GM13977 (cell line): Measurements from ENCODE around the gene PPP1R11.
"Not testable (repeated sequence)": the region's sequence is repeated elsewhere in the genome, so short reads cannot be mapped to it uniquely, and the experiment has no call there.

Source experiments
- DNase-seq: peaks from one replicate; pipeline ENCODE4 v3.0.0; 2012; ENCODE audit warnings: low spot score
- in situ Hi-C: fragments of 300-500 bp; cut with MboI; formaldehyde crosslinking; loops from one replicate; pipeline ENCODE4 v1.12.0; 2022; ENCODE audit warnings: low sequenced_read_pairs, low pct_unique_long_range_greater_than_20kb, mixed read lengths, inconsistent platforms; ENCODE audit not compliant: unreplicated experiment
- TF ChIP-seq, protein P1 (sequence below): IDR thresholded peaks from 2 replicates; pipeline ENCODE4 v1.5.1; 2012; ENCODE audit warnings: mild to moderate bottlenecking, control low read depth; ENCODE audit not compliant: insufficient read depth; ENCODE audit errors: extremely low read depth, missing control alignments

Gene PPP1R11, protein sequence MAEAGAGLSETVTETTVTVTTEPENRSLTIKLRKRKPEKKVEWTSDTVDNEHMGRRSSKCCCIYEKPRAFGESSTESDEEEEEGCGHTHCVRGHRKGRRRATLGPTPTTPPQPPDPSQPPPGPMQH

DNA sequence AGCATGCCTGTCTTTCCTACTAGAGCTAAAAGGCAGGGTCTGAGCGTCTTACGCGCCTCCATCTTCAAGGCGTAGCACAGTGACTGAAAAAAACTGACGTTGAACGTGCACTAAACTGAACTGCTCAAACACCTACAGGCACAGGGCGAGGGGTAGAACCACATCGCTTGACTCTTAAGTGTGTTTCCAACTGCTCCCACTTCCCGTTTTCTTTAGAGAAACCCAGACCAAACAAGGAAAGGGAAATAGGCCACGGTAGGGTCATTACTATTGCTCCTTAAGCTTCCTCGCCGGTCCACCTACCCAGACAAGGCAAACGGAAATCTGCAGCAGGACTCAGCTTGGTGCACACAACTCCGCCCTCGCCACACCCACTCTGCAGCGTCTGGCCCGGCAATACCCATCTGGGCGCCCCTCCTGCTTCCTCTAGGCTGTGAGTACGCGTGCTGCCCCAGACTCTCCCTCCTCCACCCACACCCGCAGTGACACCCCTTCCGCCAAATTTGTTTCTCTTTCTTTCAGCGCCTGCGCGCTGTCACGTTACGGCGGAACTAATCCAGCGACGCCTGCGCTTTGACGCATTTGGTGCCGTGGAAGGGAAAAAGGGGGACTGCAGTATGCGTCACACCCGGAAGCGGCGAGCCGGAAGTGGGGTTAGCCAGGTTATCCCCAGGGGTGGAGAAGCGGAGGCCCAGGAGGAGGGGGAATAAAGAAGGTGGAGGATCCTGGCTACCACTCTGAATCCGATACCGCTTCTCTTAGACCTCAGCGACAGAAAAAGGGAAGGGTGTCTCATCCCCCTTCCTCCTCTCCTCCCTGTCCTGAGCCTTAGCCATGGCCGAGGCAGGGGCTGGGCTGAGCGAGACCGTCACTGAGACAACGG, at the start of gene PPP1R11:
Gene PPP1R11, plus strand, starts transcription at position 622 of the 883 bp plus-strand sequence. Its CDS starts 213 bp downstream, at position 835.
- DNase-seq: peak; percentile 95
- in situ Hi-C loops: no loop called here
- TF ChIP-seq, protein P1, sequence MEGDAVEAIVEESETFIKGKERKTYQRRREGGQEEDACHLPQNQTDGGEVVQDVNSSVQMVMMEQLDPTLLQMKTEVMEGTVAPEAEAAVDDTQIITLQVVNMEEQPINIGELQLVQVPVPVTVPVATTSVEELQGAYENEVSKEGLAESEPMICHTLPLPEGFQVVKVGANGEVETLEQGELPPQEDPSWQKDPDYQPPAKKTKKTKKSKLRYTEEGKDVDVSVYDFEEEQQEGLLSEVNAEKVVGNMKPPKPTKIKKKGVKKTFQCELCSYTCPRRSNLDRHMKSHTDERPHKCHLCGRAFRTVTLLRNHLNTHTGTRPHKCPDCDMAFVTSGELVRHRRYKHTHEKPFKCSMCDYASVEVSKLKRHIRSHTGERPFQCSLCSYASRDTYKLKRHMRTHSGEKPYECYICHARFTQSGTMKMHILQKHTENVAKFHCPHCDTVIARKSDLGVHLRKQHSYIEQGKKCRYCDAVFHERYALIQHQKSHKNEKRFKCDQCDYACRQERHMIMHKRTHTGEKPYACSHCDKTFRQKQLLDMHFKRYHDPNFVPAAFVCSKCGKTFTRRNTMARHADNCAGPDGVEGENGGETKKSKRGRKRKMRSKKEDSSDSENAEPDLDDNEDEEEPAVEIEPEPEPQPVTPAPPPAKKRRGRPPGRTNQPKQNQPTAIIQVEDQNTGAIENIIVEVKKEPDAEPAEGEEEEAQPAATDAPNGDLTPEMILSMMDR: no peak

DNA sequence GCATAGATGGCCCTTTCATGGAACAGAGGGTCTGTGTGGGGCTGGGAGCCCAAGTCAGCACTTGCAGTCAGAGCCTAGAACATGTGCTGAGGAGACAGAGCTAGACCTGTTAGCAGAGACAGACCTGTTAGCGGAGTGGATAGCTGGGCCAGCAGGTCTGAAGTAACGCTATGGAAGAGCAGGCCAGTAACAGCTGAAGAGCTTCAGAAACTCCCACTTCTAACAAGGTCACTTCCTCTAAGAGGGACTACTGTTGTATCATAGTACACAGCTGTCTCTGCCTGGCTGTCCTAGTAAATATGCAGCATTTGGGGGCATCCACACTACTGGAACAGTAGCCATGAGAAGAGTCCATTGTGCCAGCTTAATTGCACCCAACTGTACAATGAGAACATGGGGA, 47.2 kb upstream of the PPP1R11 start:
- no peak for DNase-seq
- TF ChIP-seq, protein P1: no peak
- in situ Hi-C loops: no loop called here

DNA sequence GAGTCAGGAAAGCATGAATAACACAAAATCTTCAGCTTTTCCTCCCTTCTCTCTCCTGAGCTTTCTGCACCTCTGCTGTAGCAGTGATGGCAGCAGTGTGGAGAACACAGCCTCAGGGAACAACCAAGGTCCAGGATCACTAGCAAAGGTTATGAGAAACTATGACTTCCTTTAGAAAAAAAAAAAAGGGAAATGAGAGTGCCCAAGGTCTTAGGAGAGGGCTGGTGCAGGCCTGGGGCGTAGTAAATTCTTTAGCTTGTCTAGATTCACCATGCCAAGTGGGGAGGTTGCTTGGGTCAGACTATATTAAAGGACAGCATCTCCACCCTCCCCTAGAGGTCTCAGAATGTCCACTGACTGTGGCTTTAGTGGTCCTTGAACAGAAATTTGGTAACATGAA, 46.4 kb upstream of the PPP1R11 start:
- no peak for DNase-seq
- in situ Hi-C loops: no loop called here
- TF ChIP-seq, protein P1: no peak

DNA sequence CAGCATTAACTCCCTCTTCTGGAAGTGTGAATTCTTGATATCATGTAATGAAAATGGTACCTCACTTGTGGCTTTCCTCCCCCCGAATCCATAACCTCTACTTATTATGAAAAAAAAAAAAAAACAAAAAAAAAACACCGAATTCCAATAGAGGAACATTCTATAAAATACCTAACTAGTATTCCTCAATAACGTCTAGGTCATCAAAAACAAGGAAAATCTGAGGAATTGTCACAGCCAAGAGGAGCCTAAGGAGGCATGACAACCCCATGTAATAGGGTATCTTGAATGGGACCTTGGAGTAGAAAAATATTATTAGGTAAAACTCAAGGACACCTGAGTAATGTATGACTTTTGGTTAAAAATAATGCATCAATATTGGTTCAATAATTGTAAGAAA, 44.8 kb upstream of the PPP1R11 start:
- TF ChIP-seq, protein P1: no peak
- in situ Hi-C loops: no loop called here
- DNase-seq: no peak

DNA sequence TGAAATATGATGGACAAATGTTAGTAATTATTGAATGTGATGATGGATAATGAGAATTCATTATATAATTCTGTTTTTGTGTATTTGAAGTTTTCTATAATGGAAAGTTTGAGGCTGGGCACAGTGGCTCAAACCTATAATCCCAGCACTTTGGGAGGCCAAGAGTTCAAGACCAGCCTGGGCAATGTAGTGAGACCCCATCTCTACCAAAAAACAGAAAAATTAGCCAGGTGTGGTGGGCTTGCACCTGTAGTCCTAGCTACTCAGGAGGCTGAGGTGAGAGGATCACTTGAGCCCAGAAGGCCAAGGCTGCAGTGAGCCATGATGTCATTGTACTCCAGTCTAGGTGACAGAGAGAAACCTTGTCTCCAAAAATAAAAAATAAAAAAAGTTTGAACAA, 44.3 kb upstream of the PPP1R11 start:
- in situ Hi-C loops, DNase-seq: not testable (repeated sequence)

DNA sequence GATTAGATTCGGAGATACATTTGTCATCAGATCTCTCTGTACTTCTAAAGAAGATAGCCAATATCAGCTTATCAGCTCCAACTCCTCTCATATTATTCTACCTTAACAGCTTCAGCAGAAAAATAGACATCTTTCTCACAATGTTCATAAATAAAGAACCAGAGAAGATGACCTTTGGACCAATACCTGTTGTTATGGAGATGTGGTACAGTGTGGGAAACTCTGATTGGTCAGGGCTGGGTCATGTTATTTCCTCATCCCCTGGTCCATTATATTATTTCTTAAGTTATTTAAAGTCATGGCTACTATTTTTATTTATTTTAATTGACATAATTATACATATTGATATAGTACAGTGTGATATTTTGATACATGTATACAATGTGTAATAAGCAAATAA, 41.8 kb upstream of the PPP1R11 start:
- in situ Hi-C loops: no loop called here
- no peak for DNase-seq
- TF ChIP-seq, protein P1: no peak

DNA sequence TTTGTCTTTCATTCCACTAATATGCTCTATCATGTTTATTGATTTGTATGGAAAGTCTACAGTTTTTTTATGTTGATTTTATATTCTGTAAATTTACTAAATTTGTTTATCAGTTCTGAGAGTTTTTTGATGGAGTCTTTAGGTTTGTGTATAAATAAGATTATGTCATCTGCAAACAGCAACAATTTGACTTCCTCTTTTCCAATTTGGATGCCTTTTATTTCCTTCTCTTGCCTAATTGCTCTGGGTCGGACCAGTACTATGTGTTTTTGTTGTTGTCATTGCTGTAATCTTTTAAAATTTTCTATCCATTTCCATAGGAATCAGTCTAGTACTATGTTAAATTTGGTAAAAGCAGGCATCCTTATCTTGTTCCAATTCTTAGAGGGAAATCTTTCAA, 37.4 kb upstream of the PPP1R11 start:
- no peak for DNase-seq
- TF ChIP-seq, protein P1: no peak
- in situ Hi-C loops: no loop called here
